Measurements from ENCODE around the gene BCL2A1. TPM values are rescaled to one million over a fixed set of nuclear protein-coding genes. Genes with fewer than 3 reads are reported as not detected.
"Not testable (repeated sequence)": the region's sequence is repeated elsewhere in the genome, so short reads cannot be mapped to it uniquely, and the experiment has no call there.

BCL2A1 gene
- total RNA-seq, 1 donor from 2014 or later = 0.30 TPM

GRCh38 chr15:79938143-79938542 lies 32.9 kb downstream of the BCL2A1 start:
- no peak for TF ChIP-seq CTCF (IDR thresholded peaks at IDR 0.05; ENCODE audit: borderline replicate concordance)
- H3K4me1 ChIP-seq = no peaks in the 10 kb centered on the region
- H3K27ac ChIP-seq (replicated peaks) = no peak overlapping the region
- no peaks in the 10 kb centered on the region for H3K36me3 ChIP-seq
- intact Hi-C loops (cut with micrococcal nuclease) = no loop called here
- peaks cover 63% of the 10 kb centered on the region for H3K27me3 ChIP-seq (ENCODE audit: low read depth)
- DNase-seq = no peak
- H3K4me3 ChIP-seq = no peak overlapping the region
- H3K9me3 ChIP-seq (replicated peaks) = no peaks in the 10 kb centered on the region

- H3K27me3 ChIP-seq (ENCODE audit: low read depth) = peaks cover 62% of the 10 kb centered on the region
- H3K27ac ChIP-seq (replicated peaks); H3K9me3 ChIP-seq (replicated peaks); H3K4me1 ChIP-seq; intact Hi-C loops (cut with micrococcal nuclease); H3K36me3 ChIP-seq; H3K4me3 ChIP-seq; DNase-seq: not testable (repeated sequence)
Measured at GRCh38 chr15:79935556-79936201, 35.3 kb downstream of the BCL2A1 start.

- intact Hi-C loops (cut with micrococcal nuclease) = no loop called here
- H3K27me3 ChIP-seq (ENCODE audit: low read depth) = peaks cover 67% of the 10 kb centered on the region
- H3K27ac ChIP-seq (replicated peaks) = no peak overlapping the region
- H3K4me1 ChIP-seq = no peaks in the 10 kb centered on the region
- no peak overlapping the region for H3K4me3 ChIP-seq
- TF ChIP-seq CTCF (IDR thresholded peaks at IDR 0.05; ENCODE audit: borderline replicate concordance) = no peak
- no peak for DNase-seq
- H3K36me3 ChIP-seq = no peaks in the 10 kb centered on the region
- H3K9me3 ChIP-seq (replicated peaks) = no peaks in the 10 kb centered on the region
Measured at GRCh38 chr15:79933231-79933630, 37.8 kb downstream of the BCL2A1 start.

DNA sequence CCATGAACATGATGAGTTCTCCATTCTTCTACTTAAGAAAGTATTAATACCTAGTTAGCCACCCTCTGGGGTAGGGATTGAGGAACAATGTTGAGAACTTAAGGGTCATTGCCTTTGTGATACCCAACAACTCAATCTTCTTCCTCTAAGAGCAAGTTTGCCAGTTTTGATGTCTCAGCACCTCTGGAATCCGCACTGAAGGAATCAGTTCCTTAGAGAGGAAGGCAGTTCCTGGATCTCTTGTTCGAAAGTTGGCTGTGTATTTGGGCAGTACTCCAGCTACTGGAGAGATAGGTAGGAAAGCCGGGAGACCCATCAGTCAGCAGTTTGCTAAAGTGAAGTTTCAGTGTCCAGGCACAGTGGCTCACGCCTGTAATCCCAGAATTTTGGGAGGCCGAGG lies 38.5 kb downstream of the BCL2A1 start:
- no peak for DNase-seq
- no peak overlapping the region for H3K27ac ChIP-seq (replicated peaks)
- H3K4me1 ChIP-seq = no peaks in the 10 kb centered on the region
- no peaks in the 10 kb centered on the region for H3K9me3 ChIP-seq (replicated peaks)
- peaks cover 66% of the 10 kb centered on the region for H3K27me3 ChIP-seq (ENCODE audit: low read depth)
- TF ChIP-seq CTCF (IDR thresholded peaks at IDR 0.05; ENCODE audit: borderline replicate concordance) = no peak
- H3K4me3 ChIP-seq = no peak overlapping the region
- H3K36me3 ChIP-seq = no peaks in the 10 kb centered on the region
- intact Hi-C loops (cut with micrococcal nuclease) = no loop called here

DNA sequence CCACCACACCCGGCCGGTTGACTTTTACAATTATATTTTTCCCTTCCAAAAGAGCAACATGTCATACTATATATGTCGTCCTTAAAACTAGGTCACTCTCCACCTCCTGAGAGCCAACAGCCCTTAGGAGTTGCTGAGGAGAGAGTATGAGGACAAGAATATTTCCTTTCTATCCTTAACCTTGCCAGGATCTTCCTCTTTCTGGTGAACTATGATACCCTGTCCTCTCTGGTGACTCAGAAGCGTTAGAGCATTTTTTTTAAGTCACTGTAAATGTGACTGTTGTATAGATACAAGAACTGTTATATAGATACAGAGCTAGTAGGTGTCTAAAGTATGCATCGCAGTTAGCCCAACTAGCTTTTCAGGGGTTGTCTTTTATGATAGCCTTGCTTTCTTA lies 40.5 kb downstream of the BCL2A1 start:
- no peak for TF ChIP-seq CTCF (IDR thresholded peaks at IDR 0.05; ENCODE audit: borderline replicate concordance)
- intact Hi-C loops (cut with micrococcal nuclease) = no loop called here
- Histone ChIP-seq H3K4me1 (no peaks in the 10 kb centered on the region), H3K9me3 (replicated peaks) (no peaks in the 10 kb centered on the region), H3K4me3 (no peak overlapping the region), H3K27me3 (ENCODE audit: low read depth) (peaks cover 51% of the 10 kb centered on the region), H3K27ac (replicated peaks) (no peak overlapping the region), H3K36me3 (no peaks in the 10 kb centered on the region)
- no peak for DNase-seq

GRCh38 chr15:79929412-79929811 lies 41.6 kb downstream of the BCL2A1 start:
- H3K4me3 ChIP-seq = no peak overlapping the region
- no peak for TF ChIP-seq CTCF (IDR thresholded peaks at IDR 0.05; ENCODE audit: borderline replicate concordance)
- H3K27ac ChIP-seq (replicated peaks) = no peak overlapping the region
- H3K36me3 ChIP-seq = no peaks in the 10 kb centered on the region
- no peak for DNase-seq
- H3K27me3 ChIP-seq (ENCODE audit: low read depth) = peaks cover 41% of the 10 kb centered on the region
- intact Hi-C loops (cut with micrococcal nuclease) = no loop called here
- peaks cover 1% of the 10 kb centered on the region for H3K4me1 ChIP-seq
- no peaks in the 10 kb centered on the region for H3K9me3 ChIP-seq (replicated peaks)

- H3K27ac ChIP-seq (replicated peaks); H3K36me3 ChIP-seq; intact Hi-C loops (cut with micrococcal nuclease); H3K4me3 ChIP-seq; DNase-seq: not testable (repeated sequence)
- Histone ChIP-seq H3K4me1 (peaks cover 24% of the 10 kb centered on the region), H3K9me3 (replicated peaks) (peaks cover 12% of the 10 kb centered on the region), H3K27me3 (ENCODE audit: low read depth) (peaks cover 14% of the 10 kb centered on the region)
Measured at GRCh38 chr15:79926116-79926515, 44.9 kb downstream of the BCL2A1 start.

Data from left ventricle myocardium inferior (tissue), 1 donor.